KOPT-K1 (cell line): Measurements from ENCODE around the gene RETN.

Source experiments
- H3K27ac ChIP-seq: fragments of 200-600 bp; sonication (generic); 2 replicates; pipeline ENCODE4 v1.5.1; 2016; ENCODE audit warnings: antibody characterized with exemption, mild to moderate bottlenecking, low read depth, low read length; ENCODE audit not compliant: poor library complexity, severe bottlenecking
- H3K36me3 ChIP-seq: fragments of 200-600 bp; sonication (generic); 2 replicates; pipeline ENCODE4 v1.5.1; 2017; ENCODE audit warnings: antibody characterized with exemption, mild to moderate bottlenecking, low read length, moderate library complexity; ENCODE audit not compliant: insufficient read depth
- H3K9me3 ChIP-seq: fragments of 200-600 bp; sonication (generic); 2 replicates; pipeline ENCODE4 v1.5.1; 2017; ENCODE audit warnings: antibody characterized with exemption, low read length, mild to moderate bottlenecking; ENCODE audit not compliant: insufficient read depth, poor library complexity, severe bottlenecking

Gene RETN, protein sequence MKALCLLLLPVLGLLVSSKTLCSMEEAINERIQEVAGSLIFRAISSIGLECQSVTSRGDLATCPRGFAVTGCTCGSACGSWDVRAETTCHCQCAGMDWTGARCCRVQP

DNA sequence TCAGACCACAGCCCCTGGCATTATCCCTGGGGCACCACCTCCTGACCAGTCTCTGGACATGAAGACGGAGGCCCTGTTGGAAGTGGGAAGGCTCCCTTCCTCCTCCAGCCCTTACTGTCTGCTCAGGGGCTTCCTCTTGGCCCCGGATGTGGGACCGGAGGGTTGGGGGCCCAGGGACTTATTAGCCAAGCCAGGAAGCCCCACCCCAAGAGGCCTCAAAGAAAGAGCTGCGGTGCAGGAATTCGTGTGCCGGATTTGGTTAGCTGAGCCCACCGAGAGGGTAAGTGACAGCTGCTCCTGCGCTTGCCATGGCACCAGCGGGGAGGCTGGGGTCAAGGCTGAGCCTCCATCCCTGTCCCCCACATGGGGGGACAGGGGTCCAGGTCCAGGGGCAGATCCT is at the start of gene RETN:
Gene RETN (plus strand): TSS at position 208 of the 400 bp plus-strand sequence. CDS start 278 bp downstream, outside the sequence.
- Histone ChIP-seq H3K9me3 (no peaks in the 10 kb centered on the region), H3K36me3 (no peaks in the 10 kb centered on the region), H3K27ac (peak within 1 kb of the TSS; percentile 82)

DNA sequence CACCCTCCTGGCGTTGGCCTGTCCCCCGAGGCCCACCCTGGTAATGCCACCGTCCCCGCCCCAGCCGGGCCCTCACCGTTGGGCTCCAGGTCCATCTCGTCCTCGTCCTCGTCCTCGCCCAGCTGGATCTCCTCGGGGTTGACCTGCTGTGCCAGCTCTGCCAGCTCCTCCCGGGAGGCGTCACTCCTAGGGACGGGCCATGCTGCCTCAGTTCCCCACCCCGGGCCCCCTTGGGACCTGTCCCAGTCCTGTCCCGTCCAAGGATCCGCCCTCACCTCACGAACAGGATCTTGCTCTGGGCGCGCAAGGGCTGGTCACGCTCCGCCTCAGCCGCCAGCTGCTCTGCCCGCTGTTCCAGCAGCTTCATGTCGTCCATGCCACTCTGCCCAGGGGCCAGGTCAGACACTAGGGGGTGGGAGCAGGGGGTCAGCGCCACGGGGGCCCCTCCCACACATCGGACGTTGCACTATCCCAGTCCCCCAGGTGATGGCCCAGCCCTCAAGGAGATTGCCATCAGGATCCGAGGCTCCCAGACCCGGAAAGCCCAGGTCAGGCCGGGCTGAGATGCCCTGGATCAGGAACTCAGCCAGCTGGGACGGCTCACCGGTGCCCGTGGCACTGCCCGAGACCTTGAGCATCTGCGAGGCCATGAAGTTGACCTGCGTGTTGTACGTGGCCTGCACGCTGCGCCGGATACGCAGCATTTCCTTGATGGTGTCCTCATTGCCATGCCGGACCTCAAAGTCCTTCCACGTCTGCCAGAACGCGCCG is 49.0 kb upstream of the RETN start:
- Histone ChIP-seq H3K36me3 (peaks cover 65% of the 10 kb centered on the region), H3K9me3 (no peaks in the 10 kb centered on the region), H3K27ac (no peak overlapping the region)

DNA sequence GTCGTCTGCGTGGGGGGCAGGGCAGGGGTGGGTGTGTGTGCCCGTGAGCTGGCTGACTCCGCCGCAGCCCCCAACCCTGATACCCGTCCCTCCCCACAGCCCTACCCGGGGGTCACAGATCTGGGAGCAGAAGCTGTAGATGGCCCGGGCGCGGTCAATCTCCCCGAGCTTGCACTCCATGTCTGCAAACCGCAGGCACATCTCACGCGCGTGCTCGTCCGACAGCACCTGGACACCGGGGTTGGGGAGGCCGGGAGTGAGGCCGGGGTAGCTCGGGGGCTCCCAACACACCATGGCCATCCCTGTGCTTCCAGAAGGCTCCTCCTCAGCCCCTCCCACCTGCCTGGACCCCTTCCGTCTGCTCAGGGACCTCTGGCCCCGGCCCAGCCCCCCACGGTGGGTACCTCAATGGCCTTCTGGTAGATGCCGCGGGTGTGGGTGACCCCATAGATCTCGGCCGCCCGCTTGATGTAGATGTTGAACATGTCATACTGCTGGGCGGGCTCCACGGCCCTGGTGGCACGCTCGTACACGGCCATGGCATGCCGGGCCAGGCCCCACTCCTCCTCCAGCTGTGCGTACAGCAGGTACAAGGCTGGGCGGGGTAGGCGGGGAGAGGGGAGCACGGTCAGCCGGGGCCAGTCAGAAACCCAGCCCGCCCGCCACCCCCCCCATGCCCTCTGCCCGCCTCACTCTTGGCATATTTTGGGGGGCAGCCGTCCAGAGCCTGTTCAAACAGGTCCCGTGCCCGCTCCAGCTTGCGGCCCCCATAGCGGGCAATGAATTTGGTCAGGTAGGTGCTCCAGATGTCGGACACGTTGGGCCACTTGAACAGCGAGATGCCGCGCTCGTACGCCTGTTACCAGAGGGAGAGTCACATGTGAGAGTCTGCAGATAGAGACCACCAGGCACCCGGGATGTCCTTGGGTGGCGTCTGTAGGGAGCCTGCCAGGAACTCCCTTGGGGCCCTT is 48.1 kb upstream of the RETN start:
- Histone ChIP-seq H3K27ac (no peak overlapping the region), H3K9me3 (no peaks in the 10 kb centered on the region), H3K36me3 (peaks cover 74% of the 10 kb centered on the region)

DNA sequence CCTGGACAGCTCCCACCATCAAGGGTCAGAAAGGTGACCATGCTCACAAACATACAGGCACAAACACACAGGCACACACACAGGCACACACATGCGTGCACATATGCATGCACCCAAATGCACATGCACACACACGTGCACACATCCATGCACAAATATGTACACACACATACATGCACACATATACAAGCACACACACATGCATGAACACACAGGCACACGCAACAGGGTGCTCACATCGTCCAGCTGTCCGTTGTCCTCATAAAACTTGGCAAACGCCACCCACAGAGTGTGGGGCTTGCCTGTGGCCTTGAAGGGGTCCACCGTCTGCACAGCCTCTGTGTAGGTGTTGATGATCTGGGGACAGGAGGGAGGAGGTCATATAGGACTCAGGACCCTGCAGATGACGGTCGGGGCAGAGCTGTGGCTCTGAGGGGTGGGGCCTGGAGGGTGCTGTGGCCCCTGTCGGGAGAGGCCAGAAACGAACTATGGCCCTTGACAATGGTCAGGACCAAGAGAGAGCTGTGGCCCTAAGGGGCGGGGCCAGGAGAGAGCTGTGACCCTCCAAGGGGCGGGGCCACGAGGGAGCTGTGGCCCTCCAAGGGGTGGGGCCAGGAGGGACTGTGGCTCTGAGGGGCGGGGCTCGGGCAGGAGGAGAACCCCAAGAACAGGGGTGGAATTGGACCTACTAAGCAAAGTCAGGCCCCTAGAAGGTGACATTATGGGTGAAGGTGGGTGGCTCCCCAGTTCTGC is 45.7 kb upstream of the RETN start:
- no peaks in the 10 kb centered on the region for H3K9me3 ChIP-seq
- H3K36me3 ChIP-seq = peaks cover 89% of the 10 kb centered on the region
- H3K27ac ChIP-seq = no peak overlapping the region

DNA sequence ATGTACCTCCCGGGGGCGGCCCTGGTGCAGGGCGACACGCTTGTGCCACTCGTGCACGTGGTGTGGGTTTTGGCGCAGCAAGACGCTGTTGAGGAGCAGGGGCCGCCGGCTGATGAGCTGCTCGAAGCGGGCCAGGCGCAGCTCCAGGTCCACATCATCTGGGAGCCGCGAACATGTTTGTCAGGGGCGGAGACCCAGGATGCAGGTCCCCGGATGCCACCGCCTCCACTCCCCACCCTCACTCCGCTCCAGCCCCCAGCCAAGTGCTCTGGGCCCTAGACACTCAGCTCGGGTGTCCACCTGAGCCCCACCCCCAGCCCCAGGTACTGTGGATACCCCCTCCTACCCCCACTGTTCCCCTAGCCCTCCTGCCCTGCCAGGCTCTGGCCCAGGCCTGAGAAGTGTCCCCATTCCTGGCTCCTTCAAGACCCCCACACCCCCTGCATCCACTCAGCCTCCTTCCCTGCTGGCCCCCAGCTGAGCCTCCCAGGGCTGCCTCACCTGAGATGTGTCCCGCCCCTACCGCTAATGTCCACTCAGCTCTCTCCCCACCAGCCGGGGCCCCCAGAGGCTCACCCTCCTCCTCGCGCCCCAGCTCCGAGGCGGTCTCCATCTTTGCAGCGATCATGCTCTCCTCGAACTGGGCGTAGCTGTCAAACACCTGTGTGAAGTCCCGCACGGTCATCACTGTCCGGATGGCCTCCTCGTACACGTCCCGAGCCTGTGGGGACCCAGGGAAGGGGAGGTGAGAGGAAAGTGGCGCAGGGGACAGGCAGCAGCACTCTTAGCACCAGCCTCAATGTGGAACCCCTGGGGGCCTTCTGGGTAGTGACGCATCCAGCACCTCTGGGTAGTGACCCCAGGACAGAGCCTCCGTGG is 44.9 kb upstream of the RETN start:
- peaks cover 83% of the 10 kb centered on the region for H3K36me3 ChIP-seq
- no peaks in the 10 kb centered on the region for H3K9me3 ChIP-seq
- no peak overlapping the region for H3K27ac ChIP-seq

DNA sequence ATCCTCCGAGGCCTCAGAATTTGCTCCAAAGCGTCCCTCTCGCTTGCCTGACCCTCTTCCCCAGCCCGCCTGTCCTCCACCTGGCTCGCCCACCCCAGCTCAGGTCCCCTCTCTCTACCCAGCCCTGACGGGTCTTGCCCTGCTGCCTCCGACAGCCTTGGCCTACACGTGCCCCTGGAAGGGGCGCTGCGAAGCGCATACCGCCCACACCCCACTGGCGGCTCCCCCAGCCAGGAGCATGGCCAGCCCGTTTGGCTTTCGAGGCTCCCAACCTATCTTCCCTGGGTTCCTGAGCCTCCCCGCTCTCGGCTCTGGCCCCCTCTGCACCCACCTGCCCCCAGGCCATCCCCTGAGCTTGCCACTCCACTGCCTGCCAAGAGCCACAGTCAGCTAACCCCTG is 44.0 kb upstream of the RETN start:
- Histone ChIP-seq H3K9me3 (no peaks in the 10 kb centered on the region), H3K27ac (no peak overlapping the region), H3K36me3 (peaks cover 76% of the 10 kb centered on the region)

DNA sequence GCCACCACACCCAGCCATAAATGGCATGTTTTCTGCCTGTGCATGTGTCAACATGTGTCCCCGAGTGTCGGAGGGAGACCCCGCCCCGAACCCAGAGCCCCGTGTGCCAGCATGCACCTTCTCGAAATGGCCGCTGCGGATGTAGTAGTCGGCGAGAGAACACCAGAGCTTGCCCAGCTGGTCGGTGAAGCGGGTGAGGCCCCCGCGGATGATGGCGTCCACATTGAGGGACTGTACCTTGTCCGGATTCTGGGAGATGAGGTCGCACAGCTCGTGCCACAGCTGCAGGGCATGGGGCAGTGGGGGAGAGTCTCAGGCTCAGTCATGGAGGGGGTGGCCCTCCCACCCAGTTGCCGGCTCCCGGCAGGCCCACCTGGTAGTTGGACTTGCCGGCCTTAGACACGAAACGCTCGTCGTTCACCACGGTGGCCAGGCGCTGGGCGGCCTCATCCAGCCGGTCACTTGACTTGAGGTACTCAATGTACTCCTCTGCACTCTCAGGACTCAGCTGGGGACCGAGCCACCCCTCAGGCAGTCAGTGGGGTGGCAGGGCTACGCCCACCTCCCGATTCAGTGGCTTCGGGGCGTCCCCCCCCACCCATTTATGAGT is 43.0 kb upstream of the RETN start:
- H3K27ac ChIP-seq = no peak overlapping the region
- no peaks in the 10 kb centered on the region for H3K9me3 ChIP-seq
- peaks cover 66% of the 10 kb centered on the region for H3K36me3 ChIP-seq

DNA sequence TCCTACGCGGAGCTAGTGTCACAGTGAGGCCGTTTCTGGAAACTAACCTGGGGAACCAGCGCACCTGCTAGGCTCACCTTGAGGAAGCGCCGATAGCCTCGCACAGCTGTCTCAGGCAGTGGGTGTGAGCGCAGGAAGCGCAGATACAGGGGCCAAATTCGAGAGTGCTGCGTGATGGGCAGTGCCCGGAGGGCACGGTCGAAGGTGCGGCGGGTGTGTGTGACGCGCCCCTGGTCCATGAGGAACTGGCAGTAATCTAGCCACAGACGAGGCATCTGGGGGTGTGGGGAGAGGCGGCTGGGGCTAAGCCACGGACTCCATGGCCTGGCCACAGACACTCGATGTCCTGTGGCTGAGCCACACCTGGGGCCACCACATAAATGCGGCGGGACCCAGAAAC is 41.7 kb upstream of the RETN start:
- Histone ChIP-seq H3K9me3 (no peaks in the 10 kb centered on the region), H3K36me3 (peaks cover 59% of the 10 kb centered on the region), H3K27ac (no peak overlapping the region)

DNA sequence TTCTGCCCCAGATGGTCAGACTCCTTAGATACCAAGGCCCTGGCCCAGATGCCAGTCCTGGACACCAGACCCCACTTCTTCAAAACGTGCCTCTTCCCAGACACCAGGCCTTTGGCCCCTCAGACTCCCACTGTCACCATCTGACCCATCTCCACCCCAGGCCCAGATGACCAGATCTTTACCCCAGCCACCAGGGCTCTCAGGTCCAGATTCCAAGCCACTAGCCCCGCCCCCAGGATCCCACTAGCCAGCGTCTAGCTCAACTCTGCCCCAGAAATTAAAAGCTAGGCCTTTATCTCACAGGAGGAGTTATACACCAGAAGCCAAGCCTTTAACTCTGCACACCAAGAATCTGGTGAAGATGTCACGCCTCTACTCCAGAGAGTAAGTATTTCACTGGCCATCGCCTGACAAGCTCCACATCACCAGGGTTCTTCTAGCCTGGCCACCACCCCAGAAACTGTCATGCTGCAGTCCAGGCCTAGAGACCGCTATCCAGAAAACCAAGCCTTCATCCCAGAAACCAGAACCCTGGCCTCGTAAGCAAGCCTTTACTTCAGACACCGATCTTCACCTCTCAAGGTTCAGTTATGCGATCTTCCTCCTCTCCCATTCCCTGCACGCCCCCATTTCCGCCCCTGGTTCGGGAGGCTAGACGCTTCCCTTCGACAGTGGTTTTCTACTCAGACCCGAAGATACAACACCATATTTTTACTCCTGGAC is 40.1 kb upstream of the RETN start:
- Histone ChIP-seq H3K27ac (peak overlapping the region; percentile 66), H3K9me3 (no peaks in the 10 kb centered on the region), H3K36me3 (peaks cover 48% of the 10 kb centered on the region; the same call in 1 of the 2 replicates)

DNA sequence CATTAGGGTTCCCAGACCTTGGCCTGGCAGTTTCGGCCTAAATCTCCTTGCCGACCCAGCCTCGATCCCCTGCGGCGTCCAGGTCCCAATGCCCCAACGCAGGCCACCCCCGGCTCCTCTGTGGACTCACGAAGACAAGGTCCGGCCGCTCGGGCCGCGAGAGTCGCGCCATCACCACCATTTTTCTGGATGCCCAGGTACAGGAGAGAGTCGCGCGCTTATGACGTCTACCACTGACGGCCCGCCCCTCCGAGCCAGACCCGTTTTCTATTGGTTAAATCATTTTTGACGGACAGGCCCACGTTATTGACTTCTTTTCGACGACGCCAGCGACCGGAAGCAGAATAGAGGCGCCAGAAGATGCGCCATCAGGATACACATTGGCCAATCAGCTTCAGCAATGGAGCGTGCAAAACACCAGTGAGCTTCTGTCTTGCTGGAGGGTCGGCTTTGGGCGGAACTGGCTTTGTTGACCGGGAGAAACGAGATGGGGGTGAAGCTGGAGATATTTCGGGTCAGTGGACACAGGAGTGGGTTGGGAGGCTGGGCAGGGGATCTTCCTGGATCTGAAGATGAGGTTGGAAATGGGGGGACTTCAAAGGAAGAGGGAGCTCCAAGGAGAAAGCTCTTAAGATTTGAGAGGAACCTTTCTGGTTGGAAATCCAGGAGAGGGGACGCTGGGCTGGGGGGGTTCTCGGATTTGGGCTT is 39.3 kb upstream of the RETN start, which contains the start of the genes PET100 and XAB2:
Gene PET100 (plus strand): TSS at position 447 of the 708 bp plus-strand sequence. CDS start 41 bp downstream, at position 488.
Gene XAB2 (minus strand): TSS at position 199 of the 708 bp plus-strand sequence. CDS start 18 bp downstream, at position 181.
- Histone ChIP-seq H3K36me3 (peaks cover 41% of the 10 kb centered on the region; the same call in 1 of the 2 replicates), H3K9me3 (no peaks in the 10 kb centered on the region), H3K27ac (peak within 1 kb of the TSS; percentile 66)

DNA sequence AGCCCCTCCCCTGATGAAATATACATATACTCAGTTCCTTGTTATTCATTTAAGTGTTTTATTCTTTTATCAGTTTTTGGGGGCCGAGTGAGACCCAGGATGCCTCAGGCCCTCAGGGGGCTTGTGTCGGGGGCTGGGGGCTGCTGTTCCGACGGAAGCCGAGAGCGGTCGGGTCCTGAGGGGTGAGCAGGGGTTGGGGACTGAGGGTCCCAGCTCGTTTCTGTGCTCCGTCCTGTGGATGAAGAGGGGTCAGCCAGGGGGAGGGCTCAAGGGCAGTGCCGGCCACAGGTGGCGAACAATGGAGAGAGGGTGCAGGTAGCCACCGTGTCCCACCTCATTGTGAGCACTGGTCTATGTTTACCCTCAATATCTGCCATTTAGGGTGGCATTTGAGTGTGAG is 37.3 kb upstream of the RETN start:
- Histone ChIP-seq H3K27ac (no peak overlapping the region), H3K9me3 (no peaks in the 10 kb centered on the region)

DNA sequence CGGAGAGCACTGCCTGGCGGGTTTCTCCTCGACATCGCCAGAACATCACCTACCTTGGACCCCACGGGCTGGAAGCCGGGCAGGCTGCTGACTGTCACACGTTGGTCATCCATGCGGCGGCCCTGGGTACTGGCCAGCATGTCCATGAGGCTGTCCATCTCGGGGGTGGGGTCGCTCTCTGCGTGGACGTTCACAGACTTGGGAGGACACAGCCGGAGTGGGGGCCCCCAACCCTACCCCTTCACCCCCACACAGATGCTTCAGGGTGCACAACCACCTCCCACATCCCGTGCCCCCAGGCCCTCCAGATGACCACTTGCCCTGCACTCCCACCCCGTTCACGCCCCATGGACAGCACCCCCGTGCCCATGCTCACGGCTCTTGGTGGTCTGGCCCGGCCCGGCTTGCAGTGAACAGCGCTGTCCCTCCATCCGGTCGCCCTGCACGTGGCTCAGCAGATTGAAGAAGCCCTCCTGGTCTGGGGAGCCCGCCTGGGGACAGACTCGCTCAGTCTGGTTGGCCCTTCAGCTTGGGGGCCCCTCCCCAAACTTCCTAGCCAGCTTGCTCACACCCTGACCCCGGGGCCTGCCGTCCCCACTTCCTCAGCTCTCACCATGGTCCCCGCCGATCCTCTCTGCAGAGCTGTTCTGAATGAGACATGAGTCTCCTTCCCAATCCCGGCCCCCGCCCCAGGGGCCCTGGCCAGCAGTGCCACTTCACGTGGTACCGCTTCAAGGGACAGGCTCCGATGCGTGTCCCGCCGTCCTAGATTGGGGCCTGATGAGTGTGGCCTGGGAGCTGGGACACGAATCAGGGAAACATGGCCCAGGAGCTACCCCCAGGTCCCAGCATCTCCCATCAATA is 36.3 kb upstream of the RETN start:
- Histone ChIP-seq H3K9me3 (no peaks in the 10 kb centered on the region), H3K36me3 (peaks cover 11% of the 10 kb centered on the region; the same call in 1 of the 2 replicates), H3K27ac (no peak overlapping the region)

More for the DNA sequence above, 37.3 kb upstream of the RETN start:
- peaks cover 21% of the 10 kb centered on the region; the same call in 1 of the 2 replicates for H3K36me3 ChIP-seq
